ENCODE data around the gene OPCML. TPM values are rescaled to one million over a fixed set of nuclear protein-coding genes. Genes with fewer than 3 reads are reported as not detected.

OPCML gene
- polyA plus RNA-seq, 3 donors, result not detected

DNA sequence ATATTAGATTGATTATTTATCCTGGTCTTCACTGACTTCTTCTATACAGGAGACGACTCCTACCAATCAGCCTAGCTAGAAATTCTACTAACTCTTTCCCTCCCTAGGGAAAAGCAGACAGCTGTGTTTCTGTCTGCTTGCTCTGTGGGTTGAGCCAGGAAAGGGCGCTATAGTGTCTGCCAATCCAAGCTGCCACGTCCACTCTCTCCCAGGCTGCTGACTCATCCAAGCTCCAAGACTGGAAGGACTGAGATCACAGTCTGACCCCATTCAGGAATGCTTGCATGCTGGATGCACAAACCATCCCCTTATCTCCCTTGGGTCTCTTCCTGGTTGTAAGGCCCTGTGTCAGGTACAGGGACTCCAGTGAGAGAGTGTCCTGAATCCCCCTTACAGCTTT is 955.6 kb downstream of the OPCML start:
- no peaks in the 10 kb centered on the region for H3K36me3 Mint-ChIP-seq
- no peaks in the 10 kb centered on the region for H3K4me1 ChIP-seq (ENCODE audit: control insufficient read depth in 1 of 2, insufficient read depth in 2 of 2, low read length in 2 of 2)
- no peak overlapping the region for H2AFZ ChIP-seq (ENCODE audit: insufficient read depth, low read depth, low read length, poor library complexity, severe bottlenecking)
- H3K36me3 ChIP-seq (replicated peaks in 1 of 2; ENCODE audit: control insufficient read depth in 1 of 2, insufficient read depth in 2 of 2, low read length in 2 of 2), result no peaks in the 10 kb centered on the region
- WGBS (ENCODE audit: insufficient coverage), result 96% methylated on average over 2 of the region's 3 CpGs
- H3K4me3 ChIP-seq (replicated peaks in 1 of 3; ENCODE audit: low read depth in 2 of 3, low read length in 3 of 3), result no peak overlapping the region
- H3K4me2 ChIP-seq (replicated peaks; ENCODE audit: extremely low read depth, low read length, poor library complexity, severe bottlenecking), result no peak overlapping the region
- intact Hi-C loops (cut with micrococcal nuclease), result no loop called here
- H4K20me1 ChIP-seq (ENCODE audit: insufficient read depth, low read length), result no peaks in the 10 kb centered on the region
- peaks cover 4% of the 10 kb centered on the region in 2 donors for H3K9me3 ChIP-seq (replicated peaks in 1 of 2; ENCODE audit: control insufficient read depth in 1 of 2, insufficient read depth in 1 of 2, low read length in 2 of 2)
- TF ChIP-seq, protein P1, sequence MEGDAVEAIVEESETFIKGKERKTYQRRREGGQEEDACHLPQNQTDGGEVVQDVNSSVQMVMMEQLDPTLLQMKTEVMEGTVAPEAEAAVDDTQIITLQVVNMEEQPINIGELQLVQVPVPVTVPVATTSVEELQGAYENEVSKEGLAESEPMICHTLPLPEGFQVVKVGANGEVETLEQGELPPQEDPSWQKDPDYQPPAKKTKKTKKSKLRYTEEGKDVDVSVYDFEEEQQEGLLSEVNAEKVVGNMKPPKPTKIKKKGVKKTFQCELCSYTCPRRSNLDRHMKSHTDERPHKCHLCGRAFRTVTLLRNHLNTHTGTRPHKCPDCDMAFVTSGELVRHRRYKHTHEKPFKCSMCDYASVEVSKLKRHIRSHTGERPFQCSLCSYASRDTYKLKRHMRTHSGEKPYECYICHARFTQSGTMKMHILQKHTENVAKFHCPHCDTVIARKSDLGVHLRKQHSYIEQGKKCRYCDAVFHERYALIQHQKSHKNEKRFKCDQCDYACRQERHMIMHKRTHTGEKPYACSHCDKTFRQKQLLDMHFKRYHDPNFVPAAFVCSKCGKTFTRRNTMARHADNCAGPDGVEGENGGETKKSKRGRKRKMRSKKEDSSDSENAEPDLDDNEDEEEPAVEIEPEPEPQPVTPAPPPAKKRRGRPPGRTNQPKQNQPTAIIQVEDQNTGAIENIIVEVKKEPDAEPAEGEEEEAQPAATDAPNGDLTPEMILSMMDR (IDR thresholded peaks at IDR 0.05), result no peak
- H3K27me3 ChIP-seq (ENCODE audit: control insufficient read depth in 2 of 2, insufficient read depth in 2 of 2, low read length in 2 of 2), result no peaks in the 10 kb centered on the region
- H3K9ac ChIP-seq (ENCODE audit: insufficient read depth, low read length, poor library complexity, severe bottlenecking), result no peak overlapping the region
- H3K27ac Mint-ChIP-seq, result no peak overlapping the region
- H3K4me1 Mint-ChIP-seq, result no peaks in the 10 kb centered on the region
- peaks cover 0 to 9% (median 0%) of the 10 kb centered on the region in 7 donors for H3K9me3 Mint-ChIP-seq
- no peak overlapping the region for H3K27ac ChIP-seq (ENCODE audit: low read depth in 1 of 2, low read length in 2 of 2)
- H3K27me3 Mint-ChIP-seq (ENCODE audit: low read depth in 3 of 3), result peaks cover 0 to 1% (median 0%) of the 10 kb centered on the region in 3 donors
- no peak for DNase-seq
- H3K79me2 ChIP-seq (ENCODE audit: insufficient read depth, low read length), result no peaks in the 10 kb centered on the region
- no peak overlapping the region for H3K4me3 Mint-ChIP-seq

DNA sequence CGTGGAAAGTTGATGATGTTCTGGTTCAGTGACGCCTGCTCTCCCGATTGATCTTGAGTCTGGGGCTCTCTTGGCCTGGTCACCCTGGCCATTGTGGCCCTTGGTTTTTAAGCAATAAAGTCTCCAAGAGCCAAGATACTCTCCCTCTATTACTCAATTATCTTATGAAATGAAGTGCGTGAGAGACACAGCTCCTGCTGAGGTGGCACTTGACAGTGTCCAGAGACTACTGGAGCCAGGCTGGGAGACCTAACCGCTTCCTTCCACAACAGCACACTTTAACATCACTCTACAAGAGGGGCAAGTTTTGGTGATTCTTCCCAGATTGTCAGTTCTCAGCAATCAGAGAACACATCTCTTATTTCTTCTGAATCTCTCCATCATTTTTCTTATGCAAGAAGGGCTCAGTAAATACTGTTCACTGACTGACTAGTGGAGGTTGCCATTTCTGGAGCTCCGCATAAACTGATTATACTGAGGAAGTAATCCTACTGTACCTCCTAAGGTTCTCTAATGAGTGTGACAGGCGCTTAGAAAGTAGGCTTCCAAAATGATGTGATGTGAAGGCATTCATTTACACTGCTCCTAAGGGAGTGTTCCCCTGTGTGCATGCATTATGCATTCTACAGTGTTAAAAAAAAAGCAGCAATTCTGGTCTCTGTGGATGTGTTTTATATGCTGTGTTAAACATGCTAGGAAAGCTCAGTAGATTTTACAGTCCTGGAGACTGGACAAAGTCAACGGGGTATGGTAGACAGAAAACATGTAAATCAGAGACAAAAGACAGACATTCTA is 968.0 kb downstream of the OPCML start:
- no peaks in the 10 kb centered on the region for H3K36me3 Mint-ChIP-seq
- H3K4me2 ChIP-seq (replicated peaks; ENCODE audit: extremely low read depth, low read length, poor library complexity, severe bottlenecking), result no peak overlapping the region
- WGBS (ENCODE audit: insufficient coverage), result 93% methylated on average over 5 of the region's 8 CpGs

More for the DNA sequence above, 968.0 kb downstream of the OPCML start:
- Histone ChIP-seq H3K9me3 (replicated peaks in 1 of 2; ENCODE audit: control insufficient read depth in 1 of 2, insufficient read depth in 1 of 2, low read length in 2 of 2) (peaks cover 10 to 16% of the 10 kb centered on the region in 2 donors), H3K27me3 (ENCODE audit: control insufficient read depth in 2 of 2, insufficient read depth in 2 of 2, low read length in 2 of 2) (no peaks in the 10 kb centered on the region), H3K36me3 (replicated peaks in 1 of 2; ENCODE audit: control insufficient read depth in 1 of 2, insufficient read depth in 2 of 2, low read length in 2 of 2) (no peaks in the 10 kb centered on the region), H3K27ac (ENCODE audit: low read depth in 1 of 2, low read length in 2 of 2) (no peak overlapping the region), H4K20me1 (ENCODE audit: insufficient read depth, low read length) (no peaks in the 10 kb centered on the region), H3K4me1 (ENCODE audit: control insufficient read depth in 1 of 2, insufficient read depth in 2 of 2, low read length in 2 of 2) (no peaks in the 10 kb centered on the region), H3K79me2 (ENCODE audit: insufficient read depth, low read length) (no peaks in the 10 kb centered on the region), H2AFZ (ENCODE audit: insufficient read depth, low read depth, low read length, poor library complexity, severe bottlenecking) (no peak overlapping the region), H3K4me3 (replicated peaks in 1 of 3; ENCODE audit: low read depth in 2 of 3, low read length in 3 of 3) (no peak overlapping the region), H3K9ac (ENCODE audit: insufficient read depth, low read length, poor library complexity, severe bottlenecking) (no peak overlapping the region)
- H3K27me3 Mint-ChIP-seq (ENCODE audit: low read depth in 3 of 3), result no peaks in the 10 kb centered on the region
- intact Hi-C loops (cut with micrococcal nuclease), result no loop called here
- H3K9me3 Mint-ChIP-seq, result peaks cover 6 to 20% (median 10%) of the 10 kb centered on the region in 7 donors
- DNase-seq, result no peak
- H3K4me3 Mint-ChIP-seq, result no peak overlapping the region
- no peak overlapping the region for H3K27ac Mint-ChIP-seq
- no peaks in the 10 kb centered on the region for H3K4me1 Mint-ChIP-seq
- TF ChIP-seq, protein P1 (IDR thresholded peaks at IDR 0.05), result no peak
